HepG2 (cell line): ENCODE measurements around the gene FKBP1A. TPM values are rescaled to one million over a fixed set of nuclear protein-coding genes. Genes with fewer than 3 reads are reported as not detected.

Experiments
- ATF7-NPFF ChIP-seq: sonication (generic); formaldehyde crosslinking; IDR thresholded peaks from 2 replicates; pipeline ENCODE4 v1.8.1; 2023; ENCODE audit warnings: mild to moderate bottlenecking, low read depth, missing genetic modification reagents, moderate library complexity
- ATM ChIP-seq: fragments of 450-650 bp; IDR thresholded peaks from 2 replicates; pipeline ENCODE4 v1.7.1; 2017; ENCODE audit warnings: mild to moderate bottlenecking, borderline replicate concordance
- ERF ChIP-seq: IDR thresholded peaks from 2 replicates; pipeline ENCODE4 v1.6.1; 2018; ENCODE audit warnings: missing biosample characterization, missing genetic modification reagents
- FOXP1 ChIP-seq, 2 experiments: fragments of 450-650 bp in 1 of 2; IDR thresholded peaks; 2 replicates each; pipeline ENCODE4 v1.6.1; 2017 to 2018; ENCODE audit warnings: antibody characterized with exemption in 1 of 2
- HNRNPUL1 ChIP-seq: fragments of 200-400 bp; formaldehyde crosslinking; IDR thresholded peaks from 2 replicates; pipeline ENCODE4 v1.6.1; 2017; ENCODE audit warnings: low read depth, mild to moderate bottlenecking, low read length, moderate library complexity
- MED8 ChIP-seq: sonication (generic); formaldehyde crosslinking; IDR thresholded peaks from 2 replicates; pipeline ENCODE4 v1.8.1; 2023; ENCODE audit warnings: mild to moderate bottlenecking, missing genetic modification reagents; ENCODE audit not compliant: insufficient replicate concordance
- PHF8 ChIP-seq: sonication (generic); formaldehyde crosslinking; IDR thresholded peaks from 2 replicates; pipeline ENCODE4 v1.5.0; 2020; ENCODE audit warnings: missing genetic modification reagents
- PITX1 ChIP-seq: sonication (generic); formaldehyde crosslinking; IDR thresholded peaks from 2 replicates; pipeline ENCODE4 v1.5.1; 2020; ENCODE audit warnings: mild to moderate bottlenecking, missing genetic modification reagents
- SOX13 ChIP-seq, 3 experiments: fragments of 450-650 bp in 1 of 3; sonication (generic) in 1 of 3; formaldehyde crosslinking in 1 of 3; IDR thresholded peaks in 2 of 3; conservative IDR thresholded peaks in 1 of 3; 2 replicates each; pipeline versions ENCODE4 v1.5.0 to v1.6.1; 2016 to 2020; ENCODE audit warnings: antibody characterized with exemption in 1 of 3, mild to moderate bottlenecking in 1 of 3, missing compliant biosample characterization in 1 of 3, missing genetic modification reagents in 1 of 3, moderate library complexity in 1 of 3
- SP140L ChIP-seq: sonication (generic); formaldehyde crosslinking; IDR thresholded peaks from 2 replicates; pipeline ENCODE4 v1.4.0; 2020; ENCODE audit warnings: missing genetic modification reagents, borderline replicate concordance
- SP2 ChIP-seq: sonication (generic); formaldehyde crosslinking; IDR thresholded peaks from 2 replicates; pipeline ENCODE4 v1.5.1; 2020; ENCODE audit warnings: mild to moderate bottlenecking, missing genetic modification reagents
- TBP ChIP-seq: sonication (generic); formaldehyde crosslinking; IDR thresholded peaks from 2 replicates; pipeline ENCODE4 v1.5.0; 2020; ENCODE audit warnings: missing genetic modification reagents
- ZNF264 ChIP-seq: sonication (generic); formaldehyde crosslinking; IDR thresholded peaks from 2 replicates; pipeline ENCODE4 v1.4.0; 2020; ENCODE audit warnings: missing genetic modification reagents
- ZNF484 ChIP-seq: sonication (generic); formaldehyde crosslinking; IDR thresholded peaks from 2 replicates; pipeline ENCODE4 v1.5.1; 2020; ENCODE audit warnings: mild to moderate bottlenecking, low read depth, missing genetic modification reagents, borderline replicate concordance
- ZNF598 ChIP-seq: sonication (generic); formaldehyde crosslinking; IDR thresholded peaks from 2 replicates; pipeline ENCODE4 v1.5.1; 2020; ENCODE audit warnings: mild to moderate bottlenecking, missing genetic modification reagents, borderline replicate concordance
- ZNF619 ChIP-seq: sonication (generic); formaldehyde crosslinking; IDR thresholded peaks from 2 replicates; pipeline ENCODE4 v1.4.0; 2020; ENCODE audit warnings: mild to moderate bottlenecking, missing genetic modification reagents
- polyA plus RNA-seq, 8 experiments: library from polyadenylated mRNA; depleted of rRNA in 3 of 8; stranded (reverse) in 7 of 8; unstranded in 1 of 8; fragments of >200 nt; fragmentation: Illumina TruSeq in 4 of 8; extraction: Trizol in 4 of 8; gene quantifications; 2 replicates each; pipeline versions ENCODE4 v1.2.1 to v1.2.3, GENCODE V29; 2011 to 2016; ENCODE audit warnings: low read depth in 4 of 8, missing spikeins in 1 of 8, mixed read lengths in 1 of 8; ENCODE audit not compliant: insufficient read depth in 1 of 8
- total RNA-seq, 5 experiments: library from RNA; depleted of rRNA; stranded (reverse); fragments of >200 nt; fragmentation: Illumina TruSeq; extraction: Trizol; gene quantifications; 2 replicates each; pipeline ENCODE4 v1.2.3, GENCODE V29; 2016; ENCODE audit warnings: low read depth in 1 of 5
- TF ChIP-seq, protein P1 (sequence below): sonication (generic); formaldehyde crosslinking; IDR thresholded peaks from 2 replicates; pipeline ENCODE4 v1.5.1; 2020; ENCODE audit warnings: missing genetic modification reagents, mild to moderate bottlenecking, borderline replicate concordance
- TF ChIP-seq, protein P2 (sequence below): sonication (generic); formaldehyde crosslinking; conservative IDR thresholded peaks from 2 replicates; pipeline ENCODE4 v1.4.0; 2020; ENCODE audit warnings: missing genetic modification reagents
- TF ChIP-seq, protein P3 (sequence below): sonication (generic); formaldehyde crosslinking; IDR thresholded peaks from 2 replicates; pipeline ENCODE4 v1.8.1; 2023; ENCODE audit warnings: mild to moderate bottlenecking, inconsistent platforms, moderate library complexity, missing genetic modification reagents, borderline replicate concordance
- TF ChIP-seq, protein P4 (sequence below): sonication (generic); formaldehyde crosslinking; IDR thresholded peaks from 2 replicates; pipeline ENCODE4 v1.5.0; 2020; ENCODE audit warnings: mild to moderate bottlenecking, missing genetic modification reagents

The FKBP1A gene
- total and polyA plus RNA-seq, 2 of the 13 experiments (the other 11 are each of a cell fraction or from before 2014, with no cell fraction given), result 119 to 468 TPM

DNA sequence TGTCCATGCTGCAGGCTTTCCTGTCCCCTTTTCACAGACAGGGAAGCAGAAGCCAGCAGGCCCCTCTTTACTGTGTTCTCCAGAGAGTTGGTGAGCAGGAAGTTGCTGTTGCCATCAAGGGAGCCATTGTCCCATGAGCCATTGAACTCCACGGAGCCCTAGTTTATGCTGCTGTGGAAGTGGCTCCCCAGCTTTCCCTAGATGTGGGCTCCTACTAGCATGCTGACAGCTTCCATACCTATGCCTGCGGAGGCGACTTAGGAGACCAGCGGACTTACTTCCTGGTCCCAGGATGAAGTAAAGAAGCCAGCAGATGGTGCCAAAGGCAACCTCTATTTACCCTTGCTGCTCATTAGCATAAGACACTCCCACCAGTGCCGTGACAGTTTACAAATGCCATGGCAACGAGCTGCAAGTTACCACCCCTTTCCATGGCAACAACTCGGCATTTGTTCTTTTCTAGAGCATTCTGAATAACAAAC, 30.8 kb upstream of the FKBP1A start (continued):
- TF ChIP-seq, protein P1, sequence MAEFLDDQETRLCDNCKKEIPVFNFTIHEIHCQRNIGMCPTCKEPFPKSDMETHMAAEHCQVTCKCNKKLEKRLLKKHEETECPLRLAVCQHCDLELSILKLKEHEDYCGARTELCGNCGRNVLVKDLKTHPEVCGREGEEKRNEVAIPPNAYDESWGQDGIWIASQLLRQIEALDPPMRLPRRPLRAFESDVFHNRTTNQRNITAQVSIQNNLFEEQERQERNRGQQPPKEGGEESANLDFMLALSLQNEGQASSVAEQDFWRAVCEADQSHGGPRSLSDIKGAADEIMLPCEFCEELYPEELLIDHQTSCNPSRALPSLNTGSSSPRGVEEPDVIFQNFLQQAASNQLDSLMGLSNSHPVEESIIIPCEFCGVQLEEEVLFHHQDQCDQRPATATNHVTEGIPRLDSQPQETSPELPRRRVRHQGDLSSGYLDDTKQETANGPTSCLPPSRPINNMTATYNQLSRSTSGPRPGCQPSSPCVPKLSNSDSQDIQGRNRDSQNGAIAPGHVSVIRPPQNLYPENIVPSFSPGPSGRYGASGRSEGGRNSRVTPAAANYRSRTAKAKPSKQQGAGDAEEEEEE (CRISPR knock-in tag), result no peak
- no peak for TF ChIP-seq ZNF264 (CRISPR knock-in tag)
- TF ChIP-seq SOX13 (IDR thresholded peaks at IDR 0.05), result no peak
- TF ChIP-seq SOX13 (CRISPR knock-in tag; conservative IDR thresholded peaks at IDR 0.05 in 1 of 2, IDR thresholded peaks at IDR 0.05 in 1 of 2), result no peak
- TF ChIP-seq, protein P2, sequence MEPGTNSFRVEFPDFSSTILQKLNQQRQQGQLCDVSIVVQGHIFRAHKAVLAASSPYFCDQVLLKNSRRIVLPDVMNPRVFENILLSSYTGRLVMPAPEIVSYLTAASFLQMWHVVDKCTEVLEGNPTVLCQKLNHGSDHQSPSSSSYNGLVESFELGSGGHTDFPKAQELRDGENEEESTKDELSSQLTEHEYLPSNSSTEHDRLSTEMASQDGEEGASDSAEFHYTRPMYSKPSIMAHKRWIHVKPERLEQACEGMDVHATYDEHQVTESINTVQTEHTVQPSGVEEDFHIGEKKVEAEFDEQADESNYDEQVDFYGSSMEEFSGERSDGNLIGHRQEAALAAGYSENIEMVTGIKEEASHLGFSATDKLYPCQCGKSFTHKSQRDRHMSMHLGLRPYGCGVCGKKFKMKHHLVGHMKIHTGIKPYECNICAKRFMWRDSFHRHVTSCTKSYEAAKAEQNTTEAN (CRISPR knock-in tag), result no peak
- no peak for TF ChIP-seq MED8 (CRISPR knock-in tag)
- TF ChIP-seq SP140L (CRISPR knock-in tag), result no peak
- no peak for TF ChIP-seq ZNF598 (CRISPR knock-in tag)
- no peak for TF ChIP-seq ZNF484 (CRISPR knock-in tag)
- TF ChIP-seq ATM, result no peak
- no peak for TF ChIP-seq SP2
- TF ChIP-seq, protein P3, sequence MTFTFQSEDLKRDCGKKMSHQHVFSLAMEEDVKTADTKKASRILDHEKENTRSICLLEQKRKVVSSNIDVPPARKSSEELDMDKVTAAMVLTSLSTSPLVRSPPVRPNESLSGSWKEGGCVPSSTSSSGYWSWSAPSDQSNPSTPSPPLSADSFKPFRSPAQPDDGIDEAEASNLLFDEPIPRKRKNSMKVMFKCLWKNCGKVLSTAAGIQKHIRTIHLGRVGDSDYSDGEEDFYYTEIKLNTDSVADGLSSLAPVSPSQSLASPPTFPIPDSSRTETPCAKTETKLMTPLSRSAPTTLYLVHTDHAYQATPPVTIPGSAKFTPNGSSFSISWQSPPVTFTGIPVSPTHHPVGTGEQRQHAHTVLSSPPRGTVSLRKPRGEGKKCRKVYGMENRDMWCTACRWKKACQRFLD (CRISPR knock-in tag), result no peak
- no peak for TF ChIP-seq HNRNPUL1
- TF ChIP-seq ATF7-NPFF (CRISPR knock-in tag), result no peak
- no peak for TF ChIP-seq TBP (CRISPR knock-in tag)
- no peak for TF ChIP-seq PITX1 (CRISPR knock-in tag)
- TF ChIP-seq PHF8, result no peak
- TF ChIP-seq ZNF619 (CRISPR knock-in tag), result no peak
- TF ChIP-seq ERF (CRISPR knock-in tag), result 0 out of 2 replicates have a peak, but pooled peaks have one; percentile 31
- TF ChIP-seq, protein P4, sequence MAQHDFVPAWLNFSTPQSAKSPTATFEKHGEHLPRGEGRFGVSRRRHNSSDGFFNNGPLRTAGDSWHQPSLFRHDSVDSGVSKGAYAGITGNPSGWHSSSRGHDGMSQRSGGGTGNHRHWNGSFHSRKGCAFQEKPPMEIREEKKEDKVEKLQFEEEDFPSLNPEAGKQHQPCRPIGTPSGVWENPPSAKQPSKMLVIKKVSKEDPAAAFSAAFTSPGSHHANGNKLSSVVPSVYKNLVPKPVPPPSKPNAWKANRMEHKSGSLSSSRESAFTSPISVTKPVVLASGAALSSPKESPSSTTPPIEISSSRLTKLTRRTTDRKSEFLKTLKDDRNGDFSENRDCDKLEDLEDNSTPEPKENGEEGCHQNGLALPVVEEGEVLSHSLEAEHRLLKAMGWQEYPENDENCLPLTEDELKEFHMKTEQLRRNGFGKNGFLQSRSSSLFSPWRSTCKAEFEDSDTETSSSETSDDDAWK (CRISPR knock-in tag), result no peak
- TF ChIP-seq FOXP1 (IDR thresholded peaks at IDR 0.05), result peak; percentile 48; the same call in 1 of the 2 replicates
- TF ChIP-seq FOXP1 (CRISPR knock-in tag; IDR thresholded peaks at IDR 0.05), result peak; percentile 61
